ENCODE measurements around the gene APP.

GRCh38 chr21:26028183-26028582 is 142.4 kb downstream of the APP start:
- TF ChIP-seq CTCF (conservative IDR thresholded peaks at IDR 0.05; ENCODE audit: low read depth, low read length) (no peak), EZH2 (IDR thresholded peaks at IDR 0.05; ENCODE audit: borderline replicate concordance, low read depth, low read length, poor library complexity, severe bottlenecking) (no peak)

All from A673 (cell line).